Measurements from ENCODE around the gene CHST8.

The CHST8 gene

GRCh38 chr19:33775731-33776487, 154.2 kb downstream of the CHST8 start:
- TF ChIP-seq CTCF (IDR thresholded peaks at IDR 0.05; ENCODE audit: low read depth, low read length, missing control alignments): no peak
- H3K36me3 ChIP-seq (replicated peaks): no peaks in the 10 kb centered on the region
- in situ Hi-C loops (cut with HindIII; ENCODE audit: low pct_ligation_motif_present, low sequenced_read_pairs): no loop called here

DNA sequence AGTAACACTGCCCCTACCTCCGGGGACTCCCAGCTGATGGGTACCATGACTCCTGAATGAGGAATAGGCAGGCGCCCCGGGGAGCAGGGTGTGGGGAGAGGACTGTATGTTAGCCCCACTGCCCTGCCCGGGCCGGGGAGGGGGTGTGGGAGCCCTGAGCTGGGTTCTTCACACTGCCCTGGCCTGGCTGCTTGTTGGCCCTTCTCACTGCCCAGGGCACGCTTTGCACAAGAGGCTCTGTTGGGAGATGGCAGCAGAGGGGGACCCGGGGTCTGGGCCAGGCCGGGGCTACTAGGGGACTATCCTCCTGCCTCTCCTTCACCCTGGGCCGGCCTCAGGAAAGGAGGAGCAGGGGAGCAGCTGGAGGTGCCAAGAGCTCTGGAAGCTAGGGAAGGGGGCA, 155.6 kb downstream of the CHST8 start:
- DNase-seq: no peak
- no peak for TF ChIP-seq CTCF (IDR thresholded peaks at IDR 0.05; ENCODE audit: low read depth, low read length, missing control alignments)
- Histone ChIP-seq H3K4me3 (ENCODE audit: low read depth, low read length) (no peak overlapping the region), H3K36me3 (replicated peaks) (no peaks in the 10 kb centered on the region), H3K27me3 (replicated peaks) (no peaks in the 10 kb centered on the region), H3K27ac (no peak overlapping the region)
- in situ Hi-C loops (cut with HindIII; ENCODE audit: low pct_ligation_motif_present, low sequenced_read_pairs): no loop called here

More at GRCh38 chr19:33775731-33776487, 154.2 kb downstream of the CHST8 start:
- H3K27ac ChIP-seq: no peak overlapping the region
- no peaks in the 10 kb centered on the region for H3K27me3 ChIP-seq (replicated peaks)
- H3K4me3 ChIP-seq (ENCODE audit: low read depth, low read length): no peak overlapping the region
- DNase-seq: no peak

DNA sequence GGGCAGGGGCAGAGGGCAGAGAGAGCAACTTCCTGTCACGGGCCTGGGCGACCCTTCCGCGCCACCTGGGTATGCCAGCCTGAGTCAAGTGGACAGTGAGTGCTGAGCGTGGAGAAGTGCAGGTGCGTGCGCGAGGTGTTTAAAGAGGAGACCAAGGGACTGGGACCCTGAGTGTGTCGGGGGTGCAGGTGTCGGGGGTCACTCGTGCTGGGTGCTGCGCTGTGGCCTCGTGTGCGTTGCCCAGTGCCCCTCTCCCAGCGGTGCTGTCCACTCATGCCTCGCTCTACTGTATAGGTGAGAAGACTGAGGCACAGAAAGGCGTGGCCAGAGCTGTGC, 156.0 kb downstream of the CHST8 start:
- DNase-seq: no peak
- Histone ChIP-seq H3K27ac (no peak overlapping the region), H3K36me3 (replicated peaks) (no peaks in the 10 kb centered on the region), H3K4me3 (ENCODE audit: low read depth, low read length) (no peak overlapping the region), H3K27me3 (replicated peaks) (no peaks in the 10 kb centered on the region)
- in situ Hi-C loops (cut with HindIII; ENCODE audit: low pct_ligation_motif_present, low sequenced_read_pairs): no loop called here
- no peak for TF ChIP-seq CTCF (IDR thresholded peaks at IDR 0.05; ENCODE audit: low read depth, low read length, missing control alignments)

- Histone ChIP-seq H3K27me3 (replicated peaks) (no peaks in the 10 kb centered on the region), H3K4me3 (ENCODE audit: low read depth, low read length) (no peak overlapping the region), H3K27ac (no peak overlapping the region), H3K36me3 (replicated peaks) (no peaks in the 10 kb centered on the region)
- peak; percentile 95 for TF ChIP-seq CTCF (IDR thresholded peaks at IDR 0.05; ENCODE audit: low read depth, low read length, missing control alignments)
- peak; percentile 37 for DNase-seq
- in situ Hi-C loops (cut with HindIII; ENCODE audit: low pct_ligation_motif_present, low sequenced_read_pairs): no loop called here
Observed at GRCh38 chr19:33778089-33778791, 156.5 kb downstream of the CHST8 start.

DNA sequence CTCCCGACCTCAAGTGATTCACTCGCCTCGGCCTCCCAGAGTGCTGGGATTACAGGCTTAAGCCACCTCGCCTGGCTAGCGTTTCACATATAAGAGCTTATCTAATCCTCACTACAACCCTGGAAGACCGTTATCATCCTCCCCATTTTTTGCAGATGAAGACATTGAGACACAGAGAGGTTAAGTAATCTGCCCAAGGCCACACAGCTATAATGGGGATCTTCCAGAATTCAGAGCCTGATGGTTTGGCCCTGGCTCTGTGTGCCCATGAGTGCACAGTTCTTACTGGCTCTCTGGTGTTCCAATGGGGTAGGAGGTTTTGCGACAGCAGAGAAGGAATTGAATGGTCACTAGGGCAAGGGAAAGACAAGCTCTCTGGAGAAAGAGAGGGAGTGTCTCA, 158.1 kb downstream of the CHST8 start:
- in situ Hi-C loops (cut with HindIII; ENCODE audit: low pct_ligation_motif_present, low sequenced_read_pairs): no loop called here
- Histone ChIP-seq H3K4me3 (ENCODE audit: low read depth, low read length) (no peak overlapping the region), H3K27ac (no peak overlapping the region), H3K36me3 (replicated peaks) (no peaks in the 10 kb centered on the region), H3K27me3 (replicated peaks) (no peaks in the 10 kb centered on the region)
- TF ChIP-seq CTCF (IDR thresholded peaks at IDR 0.05; ENCODE audit: low read depth, low read length, missing control alignments): no peak
- DNase-seq: no peak
